ENCODE results near the gene CDCP2. TPM values are rescaled to one million over a fixed set of nuclear protein-coding genes. Genes with fewer than 3 reads are reported as not detected.

Gene CDCP2
- total and polyA plus RNA-seq, 2 donors (not counting 1 experiment from before 2014, with no cell fraction given), result 0.25 TPM; not detected in 1

DNA sequence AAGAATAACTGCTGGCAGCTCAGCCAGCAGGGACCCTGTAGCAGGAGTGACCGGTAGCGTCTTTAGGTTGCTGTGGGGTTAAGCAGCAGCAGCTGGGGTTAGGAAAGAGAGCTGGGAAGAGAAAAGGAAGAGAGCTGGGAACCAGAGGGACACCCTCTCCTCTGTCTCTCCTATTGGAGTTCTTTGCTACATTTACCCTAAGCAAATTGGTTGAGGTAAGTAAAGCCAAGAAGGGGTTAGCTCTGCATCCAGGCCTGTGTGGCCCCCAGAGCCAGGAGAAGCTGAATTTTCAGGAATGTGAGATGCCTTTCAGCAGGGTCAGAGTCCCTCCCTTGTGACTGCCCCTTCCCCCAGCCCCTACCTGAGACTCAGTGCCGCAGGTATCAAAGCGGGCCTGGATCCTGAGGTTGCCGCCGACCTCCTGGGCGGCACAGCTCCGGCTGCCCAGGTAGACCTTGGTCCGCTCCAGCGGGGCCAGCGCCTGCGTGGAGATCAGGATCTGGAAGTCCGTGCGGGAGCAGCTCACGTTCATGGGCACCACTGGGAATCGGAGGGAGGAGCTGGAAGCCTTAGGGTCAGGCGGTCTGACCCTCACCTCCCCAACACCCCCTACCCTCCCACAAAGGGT is 16.4 kb downstream of the CDCP2 start:
- ATAC-seq (ENCODE audit: low read depth) (no peak), DNase-seq (no peak)
- Mint-ChIP-seq H3K27ac (no peak overlapping the region), H3K27me3 (peaks cover 14% of the 10 kb centered on the region), H3K4me1 (no peaks in the 10 kb centered on the region), H3K4me3 (no peak overlapping the region), H3K9me3 (ENCODE audit: insufficient read depth) (no peaks in the 10 kb centered on the region)
- Histone ChIP-seq H3K79me2 (ENCODE audit: control insufficient read depth, insufficient read depth, low read length) (no peaks in the 10 kb centered on the region), H3K9me3 (ENCODE audit: control extremely low read depth in 1 of 3, control insufficient read depth in 2 of 3, insufficient read depth in 1 of 3, low read length in 2 of 3) (no peaks in the 10 kb centered on the region), H3K4me2 (replicated peaks; ENCODE audit: low read depth, low read length, poor library complexity, severe bottlenecking) (no peak overlapping the region), H3K27ac (ENCODE audit: low read length in 2 of 2) (no peak overlapping the region), H3K4me1 (ENCODE audit: control insufficient read depth in 2 of 2, insufficient read depth in 2 of 2, low read length in 2 of 2) (no peaks in the 10 kb centered on the region), H3K9ac (ENCODE audit: low read length) (no peak overlapping the region), H4K20me1 (ENCODE audit: control insufficient read depth, insufficient read depth, low read length, poor library complexity, severe bottlenecking) (no peaks in the 10 kb centered on the region), H3K36me3 (replicated peaks in 1 of 2; ENCODE audit: control extremely low read depth in 1 of 2, control insufficient read depth in 1 of 2, extremely low read depth in 1 of 2, insufficient read depth in 2 of 2, low read length in 1 of 2) (no peaks in the 10 kb centered on the region), H3K27me3 (replicated peaks in 1 of 4; ENCODE audit: control extremely low read depth in 1 of 4, control insufficient read depth in 3 of 4, insufficient read depth in 4 of 4, low read length in 3 of 4) (peaks cover 0 to 6% (median 0%) of the 10 kb centered on the region in 4 experiments), H2AFZ (ENCODE audit: insufficient read depth, low read depth, low read length, poor library complexity, severe bottlenecking) (no peak overlapping the region), H3K4me3 (ENCODE audit: control extremely low read depth in 1 of 5, extremely low read depth in 1 of 5, insufficient read depth in 1 of 5, low read depth in 2 of 5, low read length in 4 of 5) (no peak overlapping the region)
- ChIA-PET POLR2A (no interaction called here), CTCF (no interaction called here)
- WGBS (ENCODE audit: insufficient coverage), result 96% methylated on average over 12 of the region's 17 CpGs
- intact Hi-C loops (cut with micrococcal nuclease), result no loop called here
- TF ChIP-seq EZH2 (IDR thresholded peaks at IDR 0.05; ENCODE audit: borderline replicate concordance, insufficient read depth, low read depth, low read length, poor library complexity, severe bottlenecking), result no peak
- TF ChIP-seq, protein P1, sequence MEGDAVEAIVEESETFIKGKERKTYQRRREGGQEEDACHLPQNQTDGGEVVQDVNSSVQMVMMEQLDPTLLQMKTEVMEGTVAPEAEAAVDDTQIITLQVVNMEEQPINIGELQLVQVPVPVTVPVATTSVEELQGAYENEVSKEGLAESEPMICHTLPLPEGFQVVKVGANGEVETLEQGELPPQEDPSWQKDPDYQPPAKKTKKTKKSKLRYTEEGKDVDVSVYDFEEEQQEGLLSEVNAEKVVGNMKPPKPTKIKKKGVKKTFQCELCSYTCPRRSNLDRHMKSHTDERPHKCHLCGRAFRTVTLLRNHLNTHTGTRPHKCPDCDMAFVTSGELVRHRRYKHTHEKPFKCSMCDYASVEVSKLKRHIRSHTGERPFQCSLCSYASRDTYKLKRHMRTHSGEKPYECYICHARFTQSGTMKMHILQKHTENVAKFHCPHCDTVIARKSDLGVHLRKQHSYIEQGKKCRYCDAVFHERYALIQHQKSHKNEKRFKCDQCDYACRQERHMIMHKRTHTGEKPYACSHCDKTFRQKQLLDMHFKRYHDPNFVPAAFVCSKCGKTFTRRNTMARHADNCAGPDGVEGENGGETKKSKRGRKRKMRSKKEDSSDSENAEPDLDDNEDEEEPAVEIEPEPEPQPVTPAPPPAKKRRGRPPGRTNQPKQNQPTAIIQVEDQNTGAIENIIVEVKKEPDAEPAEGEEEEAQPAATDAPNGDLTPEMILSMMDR (IDR thresholded peaks at IDR 0.05), result no peak

DNA sequence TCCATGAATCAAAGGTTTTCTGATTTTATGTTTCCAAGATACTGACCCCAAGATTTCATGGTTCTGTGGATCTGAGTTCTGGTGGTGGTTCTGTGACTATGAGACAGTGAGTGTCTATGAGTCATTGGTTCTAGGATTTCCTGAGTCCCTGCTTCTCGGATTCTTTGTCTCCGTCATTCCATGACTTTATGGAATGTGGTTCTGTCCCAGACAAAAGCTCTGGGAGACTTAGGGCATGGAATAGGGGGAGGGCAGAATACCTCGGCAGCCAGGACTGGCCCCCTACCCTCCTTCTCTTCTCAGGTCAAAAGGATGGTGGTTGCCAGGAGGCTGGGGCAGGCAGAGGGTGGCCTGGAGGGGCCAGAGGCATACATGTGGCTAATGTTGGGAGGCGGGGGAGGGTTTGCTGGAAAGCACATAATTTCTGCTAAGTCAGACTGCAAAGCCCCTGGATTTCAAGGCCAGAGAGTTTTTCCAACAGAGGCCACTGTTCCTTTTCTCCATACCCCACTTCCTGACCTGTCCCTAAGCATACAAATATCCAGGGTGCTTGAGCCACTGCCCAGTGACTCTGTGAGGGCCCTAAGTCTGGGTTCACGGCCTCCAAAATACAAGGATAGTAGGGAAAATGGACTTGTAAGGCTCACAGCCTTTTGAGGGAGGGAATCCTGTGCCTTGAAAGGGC is 17.2 kb downstream of the CDCP2 start:
- POLR2A ChIA-PET, result no interaction called here
- Mint-ChIP-seq H3K27ac (no peak overlapping the region), H3K4me3 (no peak overlapping the region), H3K9me3 (ENCODE audit: insufficient read depth) (no peaks in the 10 kb centered on the region), H3K4me1 (no peaks in the 10 kb centered on the region), H3K27me3 (peaks cover 10% of the 10 kb centered on the region)
- DNase-seq (no peak), ATAC-seq (ENCODE audit: low read depth) (no peak)
- Histone ChIP-seq H3K27me3 (replicated peaks in 1 of 4; ENCODE audit: control extremely low read depth in 1 of 4, control insufficient read depth in 3 of 4, insufficient read depth in 4 of 4, low read length in 3 of 4) (peaks cover 0 to 6% (median 0%) of the 10 kb centered on the region in 4 experiments), H4K20me1 (ENCODE audit: control insufficient read depth, insufficient read depth, low read length, poor library complexity, severe bottlenecking) (no peaks in the 10 kb centered on the region), H3K79me2 (ENCODE audit: control insufficient read depth, insufficient read depth, low read length) (no peaks in the 10 kb centered on the region), H3K4me1 (ENCODE audit: control insufficient read depth in 2 of 2, insufficient read depth in 2 of 2, low read length in 2 of 2) (no peaks in the 10 kb centered on the region), H3K9me3 (ENCODE audit: control extremely low read depth in 1 of 3, control insufficient read depth in 2 of 3, insufficient read depth in 1 of 3, low read length in 2 of 3) (no peaks in the 10 kb centered on the region), H3K9ac (ENCODE audit: low read length) (no peak overlapping the region), H3K27ac (ENCODE audit: low read length in 2 of 2) (no peak overlapping the region), H3K36me3 (replicated peaks in 1 of 2; ENCODE audit: control extremely low read depth in 1 of 2, control insufficient read depth in 1 of 2, extremely low read depth in 1 of 2, insufficient read depth in 2 of 2, low read length in 1 of 2) (no peaks in the 10 kb centered on the region), H3K4me2 (replicated peaks; ENCODE audit: low read depth, low read length, poor library complexity, severe bottlenecking) (no peak overlapping the region), H2AFZ (ENCODE audit: insufficient read depth, low read depth, low read length, poor library complexity, severe bottlenecking) (no peak overlapping the region), H3K4me3 (ENCODE audit: control extremely low read depth in 1 of 5, extremely low read depth in 1 of 5, insufficient read depth in 1 of 5, low read depth in 2 of 5, low read length in 4 of 5) (no peak overlapping the region)
- CTCF ChIA-PET, result no interaction called here
- WGBS (ENCODE audit: insufficient coverage), result 100% methylated on average over 3 of the region's 5 CpGs
- intact Hi-C loops (cut with micrococcal nuclease), result no loop called here
- TF ChIP-seq, protein P1 (IDR thresholded peaks at IDR 0.05), result no peak
- no peak for TF ChIP-seq EZH2 (IDR thresholded peaks at IDR 0.05; ENCODE audit: borderline replicate concordance, insufficient read depth, low read depth, low read length, poor library complexity, severe bottlenecking)
